NCI-H187 treated with DMSO at 0.1 percent for 48 hours (cell line): ENCODE measurements around the gene NME3.

Experiments used
- DNase-seq: peaks from one replicate; lab custom pipeline; 2025; lab: John Stamatoyannopoulos, UW

Gene NME3

DNA sequence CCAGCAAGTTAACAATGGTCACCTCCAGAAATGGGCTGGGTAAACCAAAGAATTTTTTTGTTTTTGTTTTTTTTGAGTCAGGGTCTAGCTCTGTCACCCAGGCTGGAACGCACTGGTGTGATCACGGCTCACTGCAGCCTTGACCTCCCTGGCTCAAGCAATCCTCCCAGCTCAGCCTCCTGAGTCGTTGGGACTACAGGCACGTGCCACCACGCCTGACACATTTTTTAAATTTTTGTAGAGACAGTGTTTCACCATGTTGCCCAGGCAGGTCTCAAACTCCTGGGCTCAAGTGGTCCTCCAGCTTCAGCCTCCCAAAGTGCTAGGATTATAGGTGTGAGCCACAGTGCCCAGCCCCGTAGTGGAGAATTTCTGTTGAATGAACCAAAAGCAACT, 9.3 kb upstream of the NME3 start:
- no peak for DNase-seq

DNA sequence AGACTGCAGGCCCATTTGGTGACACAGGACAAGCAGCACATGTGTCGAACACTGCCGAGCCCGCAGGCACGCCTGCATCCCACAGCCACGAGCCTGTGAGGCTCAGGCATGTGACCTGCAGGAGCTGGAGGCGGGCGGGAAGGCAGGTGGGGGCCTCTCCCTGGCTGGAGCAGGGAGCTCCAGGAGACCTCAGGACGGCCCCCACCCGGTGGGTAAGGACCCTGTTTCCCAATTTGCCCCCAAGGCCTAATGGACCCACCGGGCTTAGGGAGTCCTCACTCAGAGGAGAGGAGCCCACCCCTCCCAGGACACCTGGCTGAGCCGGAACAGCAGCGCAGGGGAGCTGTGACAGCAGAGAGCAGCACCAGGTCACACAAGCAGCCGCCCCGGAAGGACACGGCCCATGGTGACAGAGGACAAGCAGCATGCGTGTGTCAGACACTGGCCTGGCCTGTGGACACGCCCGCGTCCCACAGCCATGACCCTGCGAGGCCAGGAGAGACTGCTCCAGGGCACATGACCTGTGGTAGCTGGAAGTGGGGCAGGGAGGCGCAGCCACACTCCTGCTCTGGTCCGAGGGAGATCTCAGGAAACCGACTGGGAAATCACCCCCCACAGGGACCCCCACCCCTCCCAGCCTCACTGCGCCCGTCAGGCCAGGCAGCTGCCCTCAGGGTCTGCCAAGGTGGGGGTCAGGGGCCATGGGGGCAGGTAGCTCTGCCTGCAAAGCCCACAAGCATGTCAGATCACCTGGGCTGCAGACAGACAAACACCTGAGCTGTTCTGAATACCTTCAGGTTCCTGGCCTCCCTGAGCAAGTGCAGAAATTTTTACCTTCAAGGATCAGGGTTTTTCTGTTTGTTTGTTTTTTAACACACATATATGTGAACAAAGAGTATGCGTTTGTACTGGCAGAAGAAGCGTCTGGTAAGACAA, 8.7 kb upstream of the NME3 start:
- DNase-seq: no peak

GRCh38 chr16:1779234-1779701, 7.9 kb upstream of the NME3 start:
- DNase-seq: no peak

DNA sequence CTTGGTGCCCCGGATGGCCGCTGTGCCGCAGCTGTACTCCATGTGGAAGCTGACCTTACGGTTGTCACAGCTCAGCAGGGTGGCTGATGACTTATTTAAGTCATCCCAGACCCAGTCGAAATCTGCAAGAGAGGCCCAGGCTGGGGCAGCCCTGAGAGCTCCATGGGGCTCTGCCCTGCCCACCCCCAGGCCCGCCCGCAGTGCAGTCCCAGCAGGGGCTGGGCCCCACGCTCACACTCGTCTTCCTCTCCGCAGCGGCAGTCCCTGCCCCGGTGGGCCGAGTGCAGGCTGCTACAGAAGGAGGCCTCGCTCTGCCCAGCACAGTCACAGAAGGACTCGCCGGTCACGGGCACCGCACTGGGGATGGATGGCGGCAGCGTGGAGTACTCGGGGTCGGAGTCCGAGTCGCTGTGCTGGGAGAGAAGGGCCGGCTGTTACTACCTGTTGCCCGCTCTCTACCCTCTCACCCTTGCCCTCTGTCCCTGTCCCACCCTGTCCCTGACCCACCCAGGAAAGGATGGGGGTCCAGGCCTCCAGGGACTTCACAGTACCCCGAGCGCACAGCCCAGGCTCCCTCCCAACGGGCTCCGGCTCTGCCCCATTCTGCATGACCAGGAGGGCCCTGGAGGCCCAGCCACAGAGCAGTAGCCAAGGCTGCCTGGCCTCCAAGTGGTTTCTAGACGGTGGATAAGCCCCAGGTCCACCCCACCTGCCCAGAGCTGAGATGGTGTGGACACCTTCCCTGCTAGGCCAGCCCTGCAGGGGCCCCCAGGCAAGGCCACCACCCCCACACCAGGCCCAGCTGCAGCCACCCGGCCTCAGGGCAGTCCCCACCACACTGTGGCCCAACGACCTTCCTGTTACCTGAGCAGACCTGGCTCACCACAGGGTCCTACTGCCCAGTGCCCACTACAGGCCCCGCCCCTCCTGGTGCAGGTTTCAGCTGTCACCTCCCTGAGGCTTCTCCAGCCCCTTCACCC, 7.1 kb upstream of the NME3 start:
- no peak for DNase-seq

DNA sequence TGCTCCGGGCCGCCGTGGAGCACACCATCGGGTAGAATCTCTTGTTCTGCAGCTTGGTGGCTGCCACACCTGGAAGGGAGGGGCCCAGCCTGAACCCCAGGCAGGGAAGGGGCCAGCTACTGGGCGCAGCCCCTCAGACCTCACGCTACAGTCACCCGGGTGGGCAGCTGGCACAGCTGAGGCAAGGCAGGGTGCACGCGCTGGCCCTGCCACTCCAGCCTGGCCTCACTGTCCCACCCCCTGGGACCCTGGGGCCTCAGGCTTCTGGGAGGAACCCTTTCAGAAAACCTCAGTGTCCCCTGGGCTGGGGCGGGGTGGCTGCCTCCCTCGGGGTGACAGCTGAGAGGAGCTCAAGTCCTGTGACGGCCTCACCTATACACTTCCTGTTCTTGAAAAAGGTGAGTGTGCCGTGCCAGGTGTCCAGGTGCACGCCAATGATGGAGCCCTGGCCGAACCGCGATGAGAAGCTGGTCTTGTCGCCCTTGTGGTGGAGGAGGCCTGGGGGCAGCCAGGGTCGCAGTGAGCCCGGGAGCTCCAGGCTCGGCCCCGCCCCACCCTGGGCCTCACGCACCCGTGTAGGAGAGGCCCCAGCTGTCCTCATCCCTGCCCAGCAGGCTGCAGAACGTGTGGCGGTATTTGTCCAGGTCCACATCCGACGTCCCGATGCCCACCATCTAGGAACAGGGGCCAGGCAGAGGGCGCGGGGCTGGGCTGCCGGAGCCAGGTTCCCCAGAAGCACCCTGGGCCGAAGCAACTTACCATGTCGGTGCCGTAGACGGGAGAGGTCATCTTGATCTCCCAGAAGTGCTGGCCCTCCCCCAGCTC, 6.2 kb upstream of the NME3 start:
- no peak for DNase-seq

DNA sequence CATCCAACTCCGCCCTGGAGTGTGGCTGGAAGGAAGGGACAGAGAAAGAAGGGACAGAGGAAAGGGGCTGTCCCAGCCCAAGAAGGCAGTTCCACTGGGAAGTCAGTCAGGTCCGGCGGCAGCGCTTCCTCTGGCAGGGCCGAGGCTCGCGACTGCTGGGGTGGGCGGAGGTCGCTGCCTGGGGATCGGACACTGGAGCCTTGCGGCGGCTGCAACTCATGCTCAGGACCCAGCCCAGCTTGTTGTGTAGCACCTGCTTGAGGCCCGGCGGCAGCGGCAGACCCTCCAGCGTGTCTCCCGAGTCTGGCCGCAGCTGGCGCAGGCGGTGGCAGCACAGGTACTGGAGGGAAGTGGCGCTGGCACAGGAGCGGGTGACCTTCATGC, 5.6 kb upstream of the NME3 start:
- DNase-seq: no peak

GRCh38 chr16:1776672-1776955, 5.3 kb upstream of the NME3 start:
- DNase-seq: no peak

GRCh38 chr16:1775846-1776671, 4.7 kb upstream of the NME3 start:
- no peak for DNase-seq

- no peak for DNase-seq
Measured at GRCh38 chr16:1775006-1775845, 3.9 kb upstream of the NME3 start.

DNA sequence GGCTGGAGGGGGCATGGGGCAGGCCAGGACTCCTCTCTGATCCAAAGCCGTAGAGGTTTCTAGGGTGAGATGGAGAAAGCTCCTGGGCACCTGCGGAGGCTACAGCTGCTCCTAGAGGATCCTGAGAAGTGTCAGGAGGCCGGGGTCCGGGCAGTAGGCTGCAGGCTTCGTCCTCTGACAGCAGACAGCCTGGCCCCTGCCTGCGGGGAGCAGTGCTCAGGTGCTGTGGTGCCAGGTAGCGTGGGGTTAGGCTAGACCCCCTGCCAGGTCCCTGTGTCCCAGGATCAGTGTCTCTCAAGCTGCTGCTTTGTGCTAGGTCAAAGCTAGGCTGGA, 3.1 kb upstream of the NME3 start:
- no peak for DNase-seq

- DNase-seq: no peak
Measured at GRCh38 chr16:1773703-1774447, 2.5 kb upstream of the NME3 start.

DNA sequence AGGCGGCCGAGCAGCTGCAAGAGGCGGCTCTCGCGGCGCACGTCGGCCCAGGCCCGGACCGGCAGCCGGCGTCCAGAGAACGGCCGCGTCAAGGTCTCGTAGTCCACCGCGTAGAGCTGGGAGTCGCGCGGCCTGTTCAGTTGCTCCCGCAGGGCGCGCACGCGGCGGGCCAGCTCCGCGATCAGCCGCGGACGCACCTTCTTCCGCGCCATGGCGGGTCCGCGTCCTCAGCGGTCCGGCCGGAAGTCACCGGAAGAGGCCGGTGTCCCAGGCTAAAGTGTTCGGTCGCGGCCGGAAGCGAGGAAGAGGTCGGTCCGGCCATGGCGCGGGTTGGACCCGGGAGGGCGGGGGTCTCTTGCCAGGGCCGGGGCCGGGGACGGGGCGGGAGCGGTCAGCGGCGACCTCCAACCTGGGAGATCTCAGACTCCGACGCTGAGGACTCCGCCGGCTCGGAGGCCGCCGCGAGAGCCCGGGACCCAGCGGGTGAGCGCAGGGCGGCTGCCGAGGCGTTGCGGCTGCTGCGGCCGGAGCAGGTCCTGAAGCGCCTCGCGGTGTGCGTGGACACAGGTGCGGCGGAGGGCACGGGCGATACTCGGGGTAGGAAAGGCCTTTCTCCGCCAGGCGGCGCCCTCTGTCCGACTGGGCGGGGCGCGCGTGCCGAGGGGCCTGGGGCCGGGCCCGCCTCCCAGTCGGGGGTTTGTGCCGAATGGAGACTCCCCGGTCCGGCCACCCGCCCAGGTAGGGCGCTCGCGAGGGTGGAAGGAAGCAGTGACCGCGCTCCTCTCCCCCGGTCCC, 1.8 kb upstream of the NME3 start, which contains the start of gene MRPS34:
MRPS34 (minus strand) TSS at position 227 of the 795 bp plus-strand sequence; CDS start at position 212, 15 bp downstream.
- peak; percentile 52 for DNase-seq

GRCh38 chr16:1772362-1772907, 1.1 kb upstream of the NME3 start, which contains the start of gene EME2:
TSS of gene EME2 (plus strand) at chr16:1772810. CDS start at chr16:1773228, 418 bp downstream.
- DNase-seq: no peak

GRCh38 chr16:1771864-1772361, 570 bp upstream of the NME3 start:
- no peak for DNase-seq

- peak; percentile 85 for DNase-seq
Measured at GRCh38 chr16:1770328-1771187, 785 bp downstream of the NME3 start.

- DNase-seq: no peak
Measured at GRCh38 chr16:1769402-1770300, 1.7 kb downstream of the NME3 start.
